Measurements from ENCODE around the gene OR51B4.
"Not testable (repeated sequence)": the region's sequence is repeated elsewhere in the genome, so short reads cannot be mapped to it uniquely, and the experiment has no call there.

The OR51B4 gene

DNA sequence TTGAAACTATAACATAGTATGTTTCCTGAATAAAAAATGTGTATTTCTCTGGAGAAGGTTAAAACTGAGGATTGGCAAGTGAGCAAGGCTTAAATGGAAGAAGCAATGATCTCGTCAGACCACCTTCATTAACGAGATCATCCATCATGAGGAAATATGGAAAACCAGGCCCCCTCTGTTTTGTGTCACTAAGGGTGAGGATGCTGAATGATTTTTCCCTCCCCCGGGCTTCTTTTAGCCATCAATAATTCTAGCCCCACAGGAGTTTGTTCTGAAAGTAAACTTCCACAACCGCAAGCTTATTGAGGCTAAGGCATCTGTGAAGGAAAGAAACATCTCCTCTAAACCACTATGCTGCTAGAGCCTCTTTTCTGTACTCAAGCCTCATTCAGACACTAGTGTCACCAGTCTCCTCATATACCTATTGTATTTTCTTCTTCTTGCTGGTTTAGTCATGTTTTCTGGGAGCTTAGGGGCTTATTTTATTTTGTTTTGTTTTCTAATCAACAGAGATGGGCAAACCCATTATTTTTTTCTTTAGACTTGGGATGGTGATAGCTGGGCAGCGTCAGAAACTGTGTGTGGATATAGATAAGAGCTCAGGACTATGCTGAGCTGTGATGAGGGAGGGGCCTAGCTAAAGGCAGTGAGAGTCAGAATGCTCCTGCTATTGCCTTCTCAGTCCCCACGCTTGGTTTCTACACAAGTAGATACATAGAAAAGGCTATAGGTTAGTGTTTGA is 26.2 kb downstream of the OR51B4 start:
- DNase-seq (ENCODE audit: extremely low read depth in 1 of 2, low read depth in 1 of 2) = no peak

DNA sequence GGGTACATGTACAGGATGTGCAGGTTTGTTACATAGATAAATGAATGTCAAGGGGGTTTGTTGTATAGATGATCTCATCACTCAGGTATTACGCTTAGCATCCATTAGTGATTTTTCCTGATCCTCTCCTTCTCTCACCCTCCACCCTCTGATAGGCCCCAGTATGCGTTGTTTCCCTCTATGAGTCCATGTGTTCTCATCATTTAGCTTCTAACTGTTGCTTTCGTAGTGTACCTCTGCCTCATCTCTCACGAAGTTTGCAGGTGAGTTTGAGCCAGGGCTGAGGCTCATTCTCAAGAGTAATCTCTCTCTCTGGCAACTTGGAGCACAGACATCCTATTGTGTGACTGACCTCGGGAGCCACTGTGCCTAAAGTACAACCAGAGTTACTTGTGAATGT is 27.4 kb downstream of the OR51B4 start:
- no peak for DNase-seq (ENCODE audit: extremely low read depth in 1 of 2, low read depth in 1 of 2)

DNA sequence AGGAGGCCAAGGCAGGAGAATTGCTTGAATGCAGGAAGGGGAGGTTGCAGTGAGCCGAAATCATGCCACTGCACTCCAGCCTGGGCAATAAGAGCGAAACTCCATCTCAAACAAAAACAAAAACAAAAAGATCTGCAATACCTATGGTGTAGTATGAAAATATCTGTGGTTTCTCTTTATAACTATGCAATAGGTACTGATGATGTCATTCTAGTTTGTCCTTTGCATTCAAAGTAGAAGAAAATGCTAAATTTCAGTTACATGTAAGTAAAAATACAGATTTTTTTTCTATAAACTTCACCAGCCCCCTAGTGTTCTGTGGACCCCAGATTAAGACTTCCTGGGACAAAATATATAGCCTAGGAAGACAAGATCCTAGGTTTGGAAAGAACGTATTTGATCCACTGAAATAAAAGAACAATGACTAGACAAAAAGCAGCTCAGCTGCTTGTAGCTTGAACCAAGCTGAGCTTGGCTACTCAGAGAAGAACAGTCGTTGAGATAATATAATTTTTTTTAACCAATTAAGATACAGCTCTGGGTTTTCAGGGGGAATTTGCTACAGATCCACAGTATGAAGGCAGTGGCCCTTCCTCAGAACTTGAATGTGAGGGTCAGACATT is 29.2 kb downstream of the OR51B4 start:
- no peak for DNase-seq (ENCODE audit: extremely low read depth in 1 of 2, low read depth in 1 of 2)

DNA sequence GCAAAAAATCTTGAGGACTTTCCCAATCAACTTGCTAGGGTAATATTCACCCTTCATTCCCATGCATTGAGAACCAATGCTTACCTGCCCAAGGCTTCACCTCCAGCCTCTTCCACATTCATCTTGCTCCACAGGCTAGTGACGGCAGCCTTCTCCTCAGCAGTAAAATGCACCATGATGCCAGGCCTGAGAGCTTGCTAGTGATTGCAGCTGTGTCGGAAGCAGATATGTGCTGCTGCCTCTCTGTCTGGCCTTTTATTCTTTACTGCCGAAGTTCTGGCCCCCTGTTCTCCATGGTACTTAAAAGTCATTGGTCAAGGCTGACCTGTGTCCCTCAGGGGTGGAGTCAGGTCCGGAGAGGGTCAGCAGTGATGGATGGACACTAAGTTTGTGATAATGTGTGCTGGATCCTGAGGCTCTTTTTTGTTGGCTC is 32.0 kb downstream of the OR51B4 start, which contains the start of gene HBE1:
Gene HBE1 (minus strand): TSS at position 231 of the 433 bp plus-strand sequence. CDS start 55 bp downstream, at position 176.
- no peak for DNase-seq (ENCODE audit: extremely low read depth in 1 of 2, low read depth in 1 of 2)

DNA sequence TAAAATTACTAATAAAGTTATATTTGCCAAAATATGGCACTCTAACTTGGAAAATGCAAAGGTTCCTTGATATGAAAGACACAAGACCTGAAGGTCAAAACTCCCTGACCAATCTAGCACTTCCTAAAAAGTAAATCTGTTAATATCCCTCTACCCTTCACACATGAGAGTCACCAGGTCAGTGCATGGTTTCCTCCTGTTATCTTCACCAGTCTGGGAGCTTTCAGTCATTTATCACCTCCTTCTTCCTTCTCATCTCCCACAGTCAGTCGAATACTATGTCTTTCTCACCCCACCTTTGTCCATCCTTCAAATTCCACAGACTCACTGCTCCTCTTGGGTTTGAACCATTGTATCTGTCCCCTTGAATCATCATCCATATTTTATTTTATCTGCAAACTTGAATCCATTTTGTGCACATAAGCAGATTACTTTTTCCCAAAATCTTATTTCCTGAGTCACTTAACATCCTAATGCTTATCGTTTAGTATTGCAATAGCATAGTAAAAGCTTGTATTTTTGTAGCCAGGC is 34.6 kb downstream of the OR51B4 start:
- no peak for DNase-seq (ENCODE audit: extremely low read depth in 1 of 2, low read depth in 1 of 2)

DNA sequence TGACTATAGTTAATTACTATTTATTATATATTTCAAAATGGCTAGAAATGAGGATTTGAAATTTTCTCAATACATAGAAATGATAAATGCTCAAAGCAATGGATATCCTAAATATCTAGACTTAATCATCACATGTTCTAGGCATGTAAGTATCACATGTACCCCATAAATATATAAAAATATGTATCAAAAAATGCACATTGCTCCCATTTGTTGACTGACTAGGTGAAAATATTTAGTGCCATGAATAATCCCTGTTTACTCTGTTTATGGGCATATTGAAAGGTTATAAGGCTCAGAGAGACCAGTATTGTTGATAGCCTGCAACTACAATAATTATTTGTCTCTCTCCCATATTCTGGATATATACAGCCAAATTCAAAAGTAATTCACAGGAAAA is 35.1 kb downstream of the OR51B4 start:
- DNase-seq (ENCODE audit: extremely low read depth in 1 of 2, low read depth in 1 of 2) = no peak

DNA sequence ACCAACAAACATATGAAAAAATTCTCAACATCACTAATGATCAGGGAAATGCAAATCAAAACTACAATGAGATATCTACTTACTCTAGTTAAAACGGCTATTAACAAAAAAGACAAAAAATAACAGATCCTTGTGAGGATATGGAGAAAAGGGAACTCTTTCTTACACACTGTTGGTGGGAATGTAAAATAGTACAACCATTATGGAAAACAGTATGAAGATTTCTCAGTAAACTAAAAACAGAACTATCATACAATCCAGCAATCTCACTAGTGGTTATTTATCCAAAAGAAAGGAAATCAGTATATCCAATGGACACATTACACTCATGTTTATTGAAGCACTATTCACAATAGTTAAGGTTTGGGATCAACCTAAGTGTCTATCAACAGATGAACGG is 35.9 kb downstream of the OR51B4 start:
- no peak for DNase-seq (ENCODE audit: extremely low read depth in 1 of 2, low read depth in 1 of 2)

DNA sequence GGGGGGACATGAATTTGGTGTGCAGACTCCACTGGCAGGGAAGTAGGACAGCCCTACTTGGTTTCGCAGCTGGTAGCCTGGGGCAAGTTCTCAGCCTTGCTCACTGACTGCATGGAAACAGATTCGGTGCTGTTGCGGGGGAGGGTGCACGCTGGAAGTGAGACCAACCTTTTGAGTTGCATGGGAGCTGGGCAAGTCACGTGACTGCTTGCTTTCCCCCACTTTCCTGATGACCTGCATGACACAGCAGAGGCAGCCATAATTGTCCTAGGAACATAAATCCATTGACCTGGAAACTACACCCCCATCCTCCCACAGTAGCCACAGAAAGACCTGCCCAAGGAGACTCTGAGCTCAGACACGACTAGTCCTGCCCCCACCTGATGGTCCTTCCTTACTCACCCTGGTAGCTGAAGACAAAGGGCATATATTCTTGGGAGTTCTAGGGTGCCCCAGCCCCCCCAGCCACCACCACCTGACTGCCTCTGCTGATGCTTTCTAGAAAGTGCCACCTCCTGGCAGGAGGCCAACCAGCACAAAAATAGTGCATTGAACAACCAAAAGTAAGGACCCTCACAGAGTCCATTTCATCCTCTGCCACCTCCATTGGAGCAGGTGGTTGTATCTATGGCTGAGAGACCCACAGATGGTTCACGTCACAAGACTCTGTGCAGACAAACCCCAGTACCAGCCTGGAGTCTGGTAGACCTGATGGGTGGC is 43.0 kb downstream of the OR51B4 start:
- no peak for DNase-seq (ENCODE audit: extremely low read depth in 1 of 2, low read depth in 1 of 2)

DNA sequence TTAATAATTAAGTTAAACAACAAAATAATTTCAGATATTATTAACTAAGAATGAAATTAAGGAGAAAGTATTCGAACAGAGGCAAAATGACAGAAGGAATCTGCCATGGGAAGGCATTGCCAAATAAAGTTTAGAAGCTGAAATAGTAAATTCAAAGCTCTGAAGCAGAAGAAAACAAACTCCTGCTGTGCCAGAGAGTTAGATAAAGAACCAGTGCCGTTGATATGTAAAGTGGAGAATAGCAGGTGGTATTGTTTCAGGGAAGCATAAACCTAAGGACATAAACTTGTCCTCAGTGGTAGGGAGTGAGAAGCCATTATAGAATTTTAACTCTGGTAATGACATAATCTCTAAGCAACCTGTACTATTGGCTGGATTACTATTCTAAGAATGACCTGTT is 44.5 kb downstream of the OR51B4 start:
- no peak for DNase-seq (ENCODE audit: extremely low read depth in 1 of 2, low read depth in 1 of 2)

DNA sequence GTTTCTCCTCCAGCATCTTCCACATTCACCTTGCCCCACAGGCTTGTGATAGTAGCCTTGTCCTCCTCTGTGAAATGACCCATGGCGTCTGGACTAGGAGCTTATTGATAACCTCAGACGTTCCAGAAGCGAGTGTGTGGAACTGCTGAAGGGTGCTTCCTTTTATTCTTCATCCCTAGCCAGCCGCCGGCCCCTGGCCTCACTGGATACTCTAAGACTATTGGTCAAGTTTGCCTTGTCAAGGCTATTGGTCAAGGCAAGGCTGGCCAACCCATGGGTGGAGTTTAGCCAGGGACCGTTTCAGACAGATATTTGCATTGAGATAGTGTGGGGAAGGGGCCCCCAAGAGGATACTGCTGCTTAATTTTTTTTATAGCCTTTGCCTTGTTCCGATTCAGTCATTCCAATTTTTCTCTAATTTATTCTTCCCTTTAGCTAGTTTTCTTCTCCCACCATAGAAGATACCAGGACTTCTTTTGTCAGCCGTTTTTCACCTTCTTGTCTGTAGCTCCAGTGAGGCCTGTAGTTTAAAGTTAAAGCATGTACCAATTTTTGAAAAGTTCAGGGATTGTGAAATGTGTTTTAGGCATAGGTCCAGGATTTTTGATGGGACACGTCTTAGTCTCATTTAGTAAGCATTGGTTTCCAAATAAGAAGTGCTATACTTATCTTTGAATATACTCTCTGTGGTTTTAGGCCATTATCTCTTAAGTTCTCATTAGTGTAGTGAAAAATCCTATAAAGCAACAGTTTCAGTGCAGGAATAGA is 46.9 kb downstream of the OR51B4 start, which contains the start of gene HBG2:
Gene HBG2 (minus strand): TSS at position 136 of the 768 bp plus-strand sequence. CDS start 53 bp downstream, at position 83.
- not testable (repeated sequence) for DNase-seq (ENCODE audit: extremely low read depth in 1 of 2, low read depth in 1 of 2)

DNA sequence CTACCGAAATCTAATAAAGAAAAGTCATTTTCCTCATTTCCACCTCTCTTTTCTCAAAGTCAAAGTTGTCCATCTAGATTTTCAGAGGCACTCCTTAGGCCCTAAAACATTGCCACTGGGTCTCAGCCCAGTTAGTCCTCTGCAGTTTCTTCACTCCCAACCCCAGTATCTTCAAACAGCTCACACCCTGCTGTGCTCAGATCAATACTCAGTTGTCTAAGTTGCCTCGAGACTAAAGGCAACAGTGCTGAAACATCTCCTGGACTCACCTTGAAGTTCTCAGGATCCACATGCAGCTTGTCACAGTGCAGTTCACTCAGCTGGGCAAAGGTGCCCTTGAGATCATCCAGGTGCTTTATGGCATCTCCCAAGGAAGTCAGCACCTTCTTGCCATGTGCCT is 47.7 kb downstream of the OR51B4 start:
- not testable (repeated sequence) for DNase-seq (ENCODE audit: extremely low read depth in 1 of 2, low read depth in 1 of 2)

DNA sequence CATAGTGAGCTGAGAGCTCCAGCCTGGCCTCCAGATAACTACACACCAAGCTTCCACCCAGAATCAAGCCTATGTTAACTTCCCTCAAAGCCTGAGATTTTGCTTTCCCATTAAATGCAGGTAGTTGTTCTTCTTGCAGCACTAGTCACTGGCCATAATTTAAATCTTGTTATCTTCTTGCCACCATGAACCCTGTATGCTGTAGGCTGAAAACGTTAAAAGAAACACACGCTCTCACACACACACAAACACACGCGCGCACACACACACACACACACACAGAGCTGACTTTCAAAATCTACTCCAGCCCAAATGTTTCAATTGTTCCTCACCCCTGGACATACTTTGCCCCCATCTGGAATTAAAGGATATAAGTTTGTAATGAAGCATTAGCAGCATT is 48.3 kb downstream of the OR51B4 start:
- not testable (repeated sequence) for DNase-seq (ENCODE audit: extremely low read depth in 1 of 2, low read depth in 1 of 2)

DNA sequence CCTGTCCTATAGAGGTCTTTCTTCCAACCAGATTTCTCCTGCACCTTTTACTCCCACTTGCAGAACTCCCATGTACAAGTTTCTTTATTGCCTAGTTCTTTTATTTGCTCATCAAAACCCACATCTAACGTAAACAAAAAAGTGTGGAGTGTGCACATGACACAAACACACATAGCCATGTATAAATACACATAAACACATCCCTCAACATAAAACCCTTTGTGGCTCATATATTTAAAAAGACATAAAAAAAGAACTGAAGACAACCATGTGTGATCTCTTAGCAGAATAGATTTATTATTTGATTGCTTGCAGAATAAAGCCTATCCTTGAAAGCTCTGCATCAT is 48.9 kb downstream of the OR51B4 start:
- DNase-seq (ENCODE audit: extremely low read depth in 1 of 2, low read depth in 1 of 2) = no peak

DNA sequence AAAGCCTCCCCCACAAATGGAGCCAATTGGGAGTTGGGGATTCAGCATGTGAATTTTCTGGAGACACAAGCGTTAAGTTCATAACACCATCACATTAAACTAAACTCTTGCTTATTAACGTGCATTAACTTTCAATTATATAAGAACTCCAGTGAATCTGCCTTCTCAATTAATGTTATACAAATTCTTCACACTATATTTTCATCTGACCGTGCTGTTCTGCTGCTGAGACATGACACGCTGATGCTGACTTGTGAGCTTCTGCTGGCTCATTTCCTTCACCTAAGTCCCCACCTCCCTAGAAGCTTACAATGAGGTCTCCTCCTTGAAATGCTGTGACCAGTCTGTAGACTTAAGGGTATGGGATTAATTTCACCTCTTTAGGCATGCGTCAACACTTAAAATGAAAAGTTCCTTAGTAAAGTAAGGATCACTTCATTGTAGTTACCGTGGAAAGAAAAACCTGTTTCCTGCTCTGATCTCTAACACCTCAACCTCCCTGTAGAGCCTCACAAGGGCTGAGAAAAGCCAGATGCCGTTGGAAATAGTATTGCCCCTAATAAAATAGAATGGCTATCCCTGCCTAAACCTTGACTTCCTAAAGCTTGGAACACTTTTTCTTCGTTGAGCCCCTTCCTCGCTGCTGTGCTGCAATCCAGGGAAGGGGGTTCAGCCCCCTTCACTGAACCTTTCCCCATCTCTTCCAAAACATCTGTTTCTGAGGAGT is 49.4 kb downstream of the OR51B4 start:
- no peak for DNase-seq (ENCODE audit: extremely low read depth in 1 of 2, low read depth in 1 of 2)

DNA sequence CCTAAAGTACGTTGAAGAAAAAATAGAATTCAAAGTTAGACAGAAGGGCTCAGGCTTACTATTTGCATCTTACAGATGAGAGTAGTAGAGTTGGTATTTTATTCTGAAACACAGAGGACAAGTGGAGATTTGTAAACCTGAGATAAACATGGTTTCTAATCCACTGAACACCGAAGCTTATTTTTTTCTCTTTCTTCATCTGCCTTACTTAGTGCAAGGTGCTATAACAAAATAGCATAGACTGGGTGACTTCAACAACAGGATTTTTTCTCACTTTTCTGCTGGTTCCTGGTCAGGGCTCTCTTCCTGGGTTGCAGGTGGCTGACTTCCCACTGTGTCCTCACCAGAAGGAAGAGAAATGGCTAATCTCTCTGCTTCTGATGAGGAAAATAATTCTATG is 50.0 kb downstream of the OR51B4 start:
- DNase-seq (ENCODE audit: extremely low read depth in 1 of 2, low read depth in 1 of 2) = no peak

All from stimulated activated CD8-positive, alpha-beta memory T cell treated with anti-CD3 and anti-CD28 coated beads, Interleukin-7, amount 100 ng/mL, for 48 hours (primary cell).